Activated CD8-positive, alpha-beta T cell treated with anti-CD3 and anti-CD28 coated beads for 36 hours (primary cell): Measurements from ENCODE around the gene KRT39. TPM values are rescaled to one million over a fixed set of nuclear protein-coding genes. Genes with fewer than 3 reads are reported as not detected.

Experiments used
- ATAC-seq: fragments of 200-7000 bp; cut with Tn5 transposase; one replicate; pipeline ENCODE4 v1.10.0; 2021; ENCODE audit warnings: mild to moderate bottlenecking, moderate library complexity
- CTCF ChIA-PET: fragments of 350-600 bp; sonication (Branson Sonifier 250); formaldehyde crosslinking; loops from one replicate; lab custom pipeline; 2021; ENCODE audit warnings: antibody characterized with exemption; lab: Charles Lee
- POLR2A ChIA-PET: fragments of 350-600 bp; sonication (Branson Sonifier 250); formaldehyde crosslinking; loops from one replicate; lab custom pipeline; 2021; ENCODE audit warnings: antibody characterized with exemption; lab: Charles Lee
- DNase-seq: peaks from one replicate; pipeline ENCODE4 v3.0.0-alpha.2; 2020
- H3K27ac Mint-ChIP-seq: one replicate; pipeline ENCODE4 v1.8.0; 2021; ENCODE audit warnings: mild to moderate bottlenecking, mixed read lengths
- H3K27me3 Mint-ChIP-seq: one replicate; pipeline ENCODE4 v1.8.0; 2021; ENCODE audit warnings: mixed read lengths
- H3K36me3 Mint-ChIP-seq: one replicate; pipeline ENCODE4 v1.8.0; 2021; ENCODE audit warnings: low read depth, mixed read lengths
- H3K4me1 Mint-ChIP-seq: one replicate; pipeline ENCODE4 v1.8.0; 2021; ENCODE audit warnings: low read depth, mixed read lengths
- H3K4me3 Mint-ChIP-seq: one replicate; pipeline ENCODE4 v1.8.0; 2021; ENCODE audit warnings: mild to moderate bottlenecking, moderate library complexity, mixed read lengths
- H3K9me3 Mint-ChIP-seq: one replicate; pipeline ENCODE4 v1.8.0; 2021; ENCODE audit warnings: mixed read lengths
- intact Hi-C: fragments of 100-400 bp; cut with micrococcal nuclease; formaldehyde crosslinking; loops from one replicate; pipeline ENCODE4 v1.10.0; 2022
- total RNA-seq, 2 experiments: library from RNA; stranded (reverse); gene quantifications; one replicate each; pipeline ENCODE4 v1.2.3, GENCODE V29; 2021
- TF ChIP-seq, protein P1 (sequence below): fragments of 200-600 bp; IDR thresholded peaks from one replicate; pipeline ENCODE4 v1.8.0; 2022; ENCODE audit warnings: antibody characterized with exemption, mild to moderate bottlenecking

The KRT39 gene
- total RNA-seq, 2 experiments from 2014 or later: not detected

DNA sequence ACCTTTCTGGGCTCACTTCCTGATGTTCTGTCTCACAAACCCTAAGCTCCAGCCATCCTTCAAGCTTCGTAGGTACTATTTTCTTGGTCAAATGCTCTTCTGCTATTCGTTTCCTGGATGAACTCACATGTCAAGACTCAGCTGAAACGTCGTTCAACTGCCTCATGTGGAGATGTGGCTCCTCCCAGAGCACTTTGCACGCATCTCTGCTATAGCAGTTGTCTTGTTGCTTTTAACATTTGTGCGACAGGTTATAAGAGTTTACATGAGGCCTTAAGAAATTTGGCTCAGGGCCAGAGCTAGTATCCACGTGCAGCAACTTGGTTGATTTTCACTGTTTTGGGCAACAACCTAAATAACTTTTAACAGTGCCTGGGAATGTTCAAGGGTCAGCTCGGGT lies 20.2 kb upstream of the KRT39 start:
- no peaks in the 10 kb centered on the region for H3K9me3 Mint-ChIP-seq
- no peaks in the 10 kb centered on the region for H3K36me3 Mint-ChIP-seq
- DNase-seq (no peak), ATAC-seq (no peak)
- H3K27me3 Mint-ChIP-seq: peaks cover 17% of the 10 kb centered on the region
- TF ChIP-seq, protein P1, sequence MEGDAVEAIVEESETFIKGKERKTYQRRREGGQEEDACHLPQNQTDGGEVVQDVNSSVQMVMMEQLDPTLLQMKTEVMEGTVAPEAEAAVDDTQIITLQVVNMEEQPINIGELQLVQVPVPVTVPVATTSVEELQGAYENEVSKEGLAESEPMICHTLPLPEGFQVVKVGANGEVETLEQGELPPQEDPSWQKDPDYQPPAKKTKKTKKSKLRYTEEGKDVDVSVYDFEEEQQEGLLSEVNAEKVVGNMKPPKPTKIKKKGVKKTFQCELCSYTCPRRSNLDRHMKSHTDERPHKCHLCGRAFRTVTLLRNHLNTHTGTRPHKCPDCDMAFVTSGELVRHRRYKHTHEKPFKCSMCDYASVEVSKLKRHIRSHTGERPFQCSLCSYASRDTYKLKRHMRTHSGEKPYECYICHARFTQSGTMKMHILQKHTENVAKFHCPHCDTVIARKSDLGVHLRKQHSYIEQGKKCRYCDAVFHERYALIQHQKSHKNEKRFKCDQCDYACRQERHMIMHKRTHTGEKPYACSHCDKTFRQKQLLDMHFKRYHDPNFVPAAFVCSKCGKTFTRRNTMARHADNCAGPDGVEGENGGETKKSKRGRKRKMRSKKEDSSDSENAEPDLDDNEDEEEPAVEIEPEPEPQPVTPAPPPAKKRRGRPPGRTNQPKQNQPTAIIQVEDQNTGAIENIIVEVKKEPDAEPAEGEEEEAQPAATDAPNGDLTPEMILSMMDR: no peak
- H3K4me1 Mint-ChIP-seq: no peaks in the 10 kb centered on the region
- no peak overlapping the region for H3K4me3 Mint-ChIP-seq
- H3K27ac Mint-ChIP-seq: no peak overlapping the region
- CTCF ChIA-PET: no interaction called here
- POLR2A ChIA-PET: no interaction called here
- intact Hi-C loops: no loop called here

GRCh38 chr17:40984226-40984625 lies 17.5 kb upstream of the KRT39 start, which contains the start of gene KRT40:
Gene KRT40 (minus strand): TSS chr17:40984326. CDS start chr17:40984273, 53 bp downstream.
- Mint-ChIP-seq H3K27me3 (peaks cover 19% of the 10 kb centered on the region), H3K4me1 (no peaks in the 10 kb centered on the region), H3K36me3 (no peaks in the 10 kb centered on the region), H3K27ac (no peak within 1 kb of the TSS), H3K9me3 (no peaks in the 10 kb centered on the region), H3K4me3 (no peak within 1 kb of the TSS)
- intact Hi-C loops: no loop called here
- ChIA-PET CTCF (no interaction called here), POLR2A (no interaction called here)
- TF ChIP-seq, protein P1: no peak
- DNase-seq: no peak
- ATAC-seq: no peak

GRCh38 chr17:40981115-40981514 lies 14.4 kb upstream of the KRT39 start:
- ATAC-seq (no peak), DNase-seq (no peak)
- intact Hi-C loops: no loop called here
- CTCF ChIA-PET: no interaction called here
- H3K9me3 Mint-ChIP-seq: no peaks in the 10 kb centered on the region
- TF ChIP-seq, protein P1: no peak
- H3K4me3 Mint-ChIP-seq: no peak overlapping the region
- no peaks in the 10 kb centered on the region for H3K36me3 Mint-ChIP-seq
- H3K27ac Mint-ChIP-seq: no peak overlapping the region
- POLR2A ChIA-PET: no interaction called here
- peaks cover 15% of the 10 kb centered on the region for H3K27me3 Mint-ChIP-seq
- H3K4me1 Mint-ChIP-seq: no peaks in the 10 kb centered on the region

GRCh38 chr17:40980596-40980995 lies 13.8 kb upstream of the KRT39 start:
- H3K27me3 Mint-ChIP-seq: peaks cover 15% of the 10 kb centered on the region
- TF ChIP-seq, protein P1: no peak
- H3K4me1 Mint-ChIP-seq: no peaks in the 10 kb centered on the region
- POLR2A ChIA-PET: interaction anchor here (0.9 kb wide), 1 partner anchor 19 kb away, joined by 3 read pairs; no protein-coding TSS in a partner anchor
- no peaks in the 10 kb centered on the region for H3K9me3 Mint-ChIP-seq
- H3K36me3 Mint-ChIP-seq: no peaks in the 10 kb centered on the region
- H3K4me3 Mint-ChIP-seq: no peak overlapping the region
- CTCF ChIA-PET: no interaction called here
- no peak overlapping the region for H3K27ac Mint-ChIP-seq
- ATAC-seq (no peak), DNase-seq (no peak)
- intact Hi-C loops: no loop called here

DNA sequence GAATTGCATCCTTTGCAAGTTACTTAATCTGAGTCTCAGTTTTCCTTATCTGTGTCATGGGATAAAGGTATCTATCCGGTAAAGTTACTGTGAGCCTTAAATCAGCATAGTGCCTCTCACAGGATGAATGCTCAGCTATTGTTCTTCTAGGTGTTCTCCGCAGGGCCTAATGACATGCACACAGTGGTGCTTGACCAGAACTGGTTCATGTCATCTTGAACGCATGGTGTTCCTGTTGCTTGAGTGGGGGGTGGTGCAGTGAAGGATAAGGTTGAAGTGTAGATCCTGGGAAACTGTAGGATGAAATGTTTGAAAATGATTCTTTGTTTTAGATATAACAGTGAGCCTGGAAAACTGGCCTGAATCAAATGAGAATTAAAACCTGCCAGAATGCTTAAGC lies 13.4 kb upstream of the KRT39 start:
- Mint-ChIP-seq H3K36me3 (no peaks in the 10 kb centered on the region), H3K27ac (no peak overlapping the region), H3K27me3 (peaks cover 15% of the 10 kb centered on the region), H3K9me3 (no peaks in the 10 kb centered on the region), H3K4me1 (no peaks in the 10 kb centered on the region), H3K4me3 (no peak overlapping the region)
- ATAC-seq (no peak), DNase-seq (no peak)
- ChIA-PET CTCF (no interaction called here), POLR2A (interaction anchor here (0.9 kb wide), 1 partner anchor 19 kb away, joined by 3 read pairs; no protein-coding TSS in a partner anchor)
- intact Hi-C loops: no loop called here
- TF ChIP-seq, protein P1: no peak
